Measurements from ENCODE around the gene TESK1. TPM values are rescaled to one million over a fixed set of nuclear protein-coding genes. Genes with fewer than 3 reads are reported as not detected.
"Not testable (repeated sequence)": the region's sequence is repeated elsewhere in the genome, so short reads cannot be mapped to it uniquely, and the experiment has no call there.

The TESK1 gene
- total and polyA plus RNA-seq, 2 of the 8 experiments (the other 6 are each of a cell fraction or from before 2014, with no cell fraction given), result 13.5 to 13.9 TPM

DNA sequence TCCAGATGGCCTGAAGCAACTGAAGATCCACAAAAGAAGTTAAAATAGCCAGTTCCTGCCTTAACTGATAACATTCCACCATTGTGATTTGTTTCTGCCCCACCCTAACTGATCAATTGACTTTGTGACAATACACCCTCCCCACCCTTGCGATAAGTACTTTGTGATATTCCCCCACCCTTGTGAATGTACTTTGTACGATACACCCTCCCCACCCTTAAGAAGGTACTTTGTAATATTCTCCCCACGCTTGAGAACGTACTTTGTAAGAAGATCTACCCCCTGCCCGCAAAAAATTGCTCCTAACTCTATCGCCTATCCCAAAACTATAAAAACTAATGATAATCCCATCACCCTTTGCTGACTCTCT lies 31.8 kb downstream of the TESK1 start:
- H3K36me3 ChIP-seq (ENCODE audit: control insufficient read depth in 2 of 4, insufficient read depth in 4 of 4, low read length in 3 of 4); H3K4me1 ChIP-seq (replicated peaks in 1 of 4; ENCODE audit: control insufficient read depth in 3 of 4, insufficient read depth in 4 of 4, low read length in 3 of 4); H4K91ac ChIP-seq (replicated peaks; ENCODE audit: insufficient read length, low read length); H4K5ac ChIP-seq (ENCODE audit: insufficient read length, low read depth, low read length); H3K27ac ChIP-seq (ENCODE audit: low read depth, low read length); H3K4ac ChIP-seq (replicated peaks; ENCODE audit: insufficient read length, low read depth, low read length); H2AFZ ChIP-seq (ENCODE audit: low read length); DNase-seq (ENCODE audit: low read depth in 1 of 2, low spot score in 2 of 2); H2BK12ac ChIP-seq (ENCODE audit: low read depth, low read length); H2BK120ac ChIP-seq (replicated peaks; ENCODE audit: low read depth, low read length); H3K4me2 ChIP-seq (ENCODE audit: insufficient read depth in 1 of 2, low read depth in 2 of 2, low read length in 2 of 2); H4K8ac ChIP-seq (ENCODE audit: extremely low read depth, insufficient read depth, low read length); H3K56ac ChIP-seq (replicated peaks; ENCODE audit: insufficient read length, low read depth, low read length); H2AK5ac ChIP-seq (ENCODE audit: low read depth, low read length); H3K79me1 ChIP-seq (ENCODE audit: low read depth, low read length); H3K14ac ChIP-seq (ENCODE audit: insufficient read length); POLR2A ChIA-PET (ENCODE audit: partially characterized antibody); H3K4me3 ChIP-seq (ENCODE audit: extremely low read depth in 1 of 4, insufficient read depth in 2 of 4, low read depth in 3 of 4, low read length in 4 of 4); H3K18ac ChIP-seq (ENCODE audit: extremely low read depth, low read length); H2BK20ac ChIP-seq (ENCODE audit: low read length); H4K20me1 ChIP-seq (replicated peaks in 1 of 2; ENCODE audit: control insufficient read depth in 1 of 2, insufficient read depth in 2 of 2, low read length in 2 of 2); H3K23ac ChIP-seq (ENCODE audit: insufficient read length); H3K27me3 ChIP-seq (replicated peaks in 1 of 4; ENCODE audit: control insufficient read depth in 3 of 4, extremely low read depth in 1 of 4, insufficient read depth in 3 of 4, low read length in 3 of 4); H3K23me2 ChIP-seq (ENCODE audit: low read depth, low read length); FAIRE-seq; H3K9ac ChIP-seq (replicated peaks in 1 of 4; ENCODE audit: extremely low read depth in 1 of 4, low read depth in 3 of 4, low read length in 3 of 4); H3K79me2 ChIP-seq (ENCODE audit: control insufficient read depth in 1 of 2, insufficient read depth in 2 of 2, low read length in 2 of 2); H2BK5ac ChIP-seq (ENCODE audit: low read depth, low read length); CTCF ChIA-PET (ENCODE audit: partially characterized antibody); H2BK15ac ChIP-seq (ENCODE audit: low read length); H3K9me3 ChIP-seq (ENCODE audit: insufficient read depth in 2 of 2, low read depth in 1 of 2, low read length in 1 of 2): not testable (repeated sequence)
- 91% methylated on average over 6 of the region's 6 CpGs; no CpG with 5 or more reads in 1 of the 2 experiments for WGBS, 2 experiments (ENCODE audit: extremely low coverage in 1 of 2, insufficient coverage in 1 of 2, insufficient read length in 1 of 2, insufficient replicate concordance in 2 of 2, low coverage in 1 of 2, low lambda C conversion rate in 2 of 2, missing lambda C conversion rate in 1 of 2)

DNA sequence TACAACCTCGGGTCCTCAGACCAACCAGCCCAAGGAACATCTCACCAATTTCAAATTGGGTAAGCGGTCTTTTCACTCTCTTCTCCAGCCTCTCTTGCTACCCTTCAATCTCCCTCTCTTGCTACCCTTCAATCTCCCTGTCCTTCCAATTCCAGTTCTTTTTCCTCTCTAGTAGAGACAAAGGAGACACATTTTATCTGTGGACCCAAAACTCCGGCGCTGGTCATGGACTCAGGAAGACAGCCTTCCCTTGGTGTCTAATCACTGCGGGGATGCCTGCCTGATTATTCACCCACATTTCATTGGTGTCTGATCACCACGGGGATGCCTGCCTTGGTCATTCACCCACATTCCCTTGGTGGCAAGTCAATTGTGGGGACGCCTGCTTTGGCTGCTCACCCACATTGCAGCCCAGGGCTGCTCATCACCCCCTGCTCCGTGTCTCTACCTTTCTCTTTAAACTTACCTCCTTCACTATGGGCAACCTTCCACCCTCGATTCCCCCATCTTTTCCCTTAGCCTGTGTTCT lies 32.4 kb downstream of the TESK1 start:
- POLR2A ChIA-PET (ENCODE audit: partially characterized antibody), result not testable (repeated sequence)

More for the DNA sequence above, 32.4 kb downstream of the TESK1 start:
- H3K36me3 ChIP-seq (ENCODE audit: control insufficient read depth in 2 of 4, insufficient read depth in 4 of 4, low read length in 3 of 4); H3K9ac ChIP-seq (replicated peaks in 1 of 4; ENCODE audit: extremely low read depth in 1 of 4, low read depth in 3 of 4, low read length in 3 of 4); H3K79me2 ChIP-seq (ENCODE audit: control insufficient read depth in 1 of 2, insufficient read depth in 2 of 2, low read length in 2 of 2); FAIRE-seq; H3K4me3 ChIP-seq (ENCODE audit: extremely low read depth in 1 of 4, insufficient read depth in 2 of 4, low read depth in 3 of 4, low read length in 4 of 4); CTCF ChIA-PET (ENCODE audit: partially characterized antibody); H2BK120ac ChIP-seq (replicated peaks; ENCODE audit: low read depth, low read length); H2BK12ac ChIP-seq (ENCODE audit: low read depth, low read length); H3K4me1 ChIP-seq (replicated peaks in 1 of 4; ENCODE audit: control insufficient read depth in 3 of 4, insufficient read depth in 4 of 4, low read length in 3 of 4); H3K23me2 ChIP-seq (ENCODE audit: low read depth, low read length); H3K27me3 ChIP-seq (replicated peaks in 1 of 4; ENCODE audit: control insufficient read depth in 3 of 4, extremely low read depth in 1 of 4, insufficient read depth in 3 of 4, low read length in 3 of 4); H3K18ac ChIP-seq (ENCODE audit: extremely low read depth, low read length); H3K23ac ChIP-seq (ENCODE audit: insufficient read length); H3K4ac ChIP-seq (replicated peaks; ENCODE audit: insufficient read length, low read depth, low read length); H4K91ac ChIP-seq (replicated peaks; ENCODE audit: insufficient read length, low read length); H2BK15ac ChIP-seq (ENCODE audit: low read length); H2AK5ac ChIP-seq (ENCODE audit: low read depth, low read length); H4K5ac ChIP-seq (ENCODE audit: insufficient read length, low read depth, low read length); H4K20me1 ChIP-seq (replicated peaks in 1 of 2; ENCODE audit: control insufficient read depth in 1 of 2, insufficient read depth in 2 of 2, low read length in 2 of 2); H2AFZ ChIP-seq (ENCODE audit: low read length); H2BK20ac ChIP-seq (ENCODE audit: low read length); H3K27ac ChIP-seq (ENCODE audit: low read depth, low read length); DNase-seq (ENCODE audit: low read depth in 1 of 2, low spot score in 2 of 2); H3K14ac ChIP-seq (ENCODE audit: insufficient read length); H3K56ac ChIP-seq (replicated peaks; ENCODE audit: insufficient read length, low read depth, low read length); H2BK5ac ChIP-seq (ENCODE audit: low read depth, low read length); H3K9me3 ChIP-seq (ENCODE audit: insufficient read depth in 2 of 2, low read depth in 1 of 2, low read length in 1 of 2); H4K8ac ChIP-seq (ENCODE audit: extremely low read depth, insufficient read depth, low read length); H3K4me2 ChIP-seq (ENCODE audit: insufficient read depth in 1 of 2, low read depth in 2 of 2, low read length in 2 of 2); H3K79me1 ChIP-seq (ENCODE audit: low read depth, low read length): not testable (repeated sequence)
- WGBS, 2 experiments (ENCODE audit: extremely low coverage in 1 of 2, insufficient coverage in 1 of 2, insufficient read length in 1 of 2, insufficient replicate concordance in 2 of 2, low coverage in 1 of 2, low lambda C conversion rate in 2 of 2, missing lambda C conversion rate in 1 of 2), result 92% methylated on average over 9 of the region's 9 CpGs; no CpG with 5 or more reads in 1 of the 2 experiments
